Nasal cavity respiratory epithelium epithelial cell of viscerocranial mucosa (primary cell): ENCODE results near the gene PTCD1. TPM values are rescaled to one million over a fixed set of nuclear protein-coding genes. Genes with fewer than 3 reads are reported as not detected.

ENCODE experiments used
- total RNA-seq: library from RNA; depleted of rRNA; stranded (reverse); fragments of >200 nt; gene quantifications from 2 replicates; pipeline ENCODE4 v1.2.3, GENCODE V29; 2014

Gene PTCD1
- total RNA-seq: 8.9 and 10.3 TPM in 2 replicates

DNA sequence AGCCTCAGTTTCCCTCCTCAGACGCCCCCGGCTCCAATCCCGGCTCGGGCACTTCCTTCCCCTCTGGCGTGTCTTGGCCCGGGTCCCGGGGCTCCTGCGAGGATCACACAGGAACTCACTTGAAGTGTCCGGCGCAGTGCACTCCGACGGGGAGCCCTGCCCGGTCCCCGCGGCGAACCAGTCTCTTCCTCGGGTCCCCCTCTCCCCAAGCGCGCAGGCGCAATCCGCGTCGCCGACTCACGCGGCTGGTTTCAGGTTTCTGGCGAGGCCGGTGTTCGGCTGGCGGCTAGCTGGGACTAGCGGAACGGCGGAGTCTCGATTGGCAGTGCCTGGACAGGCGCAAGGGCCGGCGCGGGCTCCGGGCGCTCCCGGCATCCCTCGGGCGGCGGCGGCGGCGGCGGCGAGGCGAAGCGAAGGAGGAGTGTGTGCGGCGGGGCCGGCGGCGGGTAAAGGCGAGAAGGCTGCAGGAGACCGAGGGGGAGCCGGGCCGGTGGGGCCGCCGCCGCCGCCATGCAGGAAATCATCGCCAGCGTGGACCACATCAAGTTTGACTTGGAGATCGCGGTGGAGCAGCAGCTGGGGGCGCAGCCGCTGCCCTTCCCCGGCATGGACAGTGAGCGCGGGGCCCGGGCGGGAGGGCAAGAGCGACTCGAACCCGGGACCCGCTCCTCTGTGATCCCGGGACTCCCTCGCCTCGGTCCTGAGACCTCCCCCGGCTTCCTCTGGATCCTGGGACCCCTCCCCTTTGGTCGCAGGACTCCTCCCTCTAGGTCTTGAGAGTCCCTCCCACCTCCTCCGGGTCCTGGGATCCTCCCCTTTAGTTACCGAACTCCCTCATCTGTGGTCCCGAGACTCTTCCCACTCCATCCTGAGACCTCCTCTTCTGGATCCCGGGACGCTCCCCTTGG, at the start of gene PTCD1, which contains the start of gene CPSF4:
TSS of gene PTCD1 (minus strand) at position 226 of the 908 bp plus-strand sequence. CDS start 3,556 bp downstream, outside the sequence.
TSS of gene CPSF4 (plus strand) at position 371 of the 908 bp plus-strand sequence. CDS start at position 511, 140 bp downstream.

GRCh38 chr7:99472561-99473314, 34.1 kb upstream of the PTCD1 start, which contains the start of gene ZNF789:
TSS of gene ZNF789 (plus strand) at chr7:99472890. CDS start at chr7:99476457, 3,567 bp downstream.

DNA sequence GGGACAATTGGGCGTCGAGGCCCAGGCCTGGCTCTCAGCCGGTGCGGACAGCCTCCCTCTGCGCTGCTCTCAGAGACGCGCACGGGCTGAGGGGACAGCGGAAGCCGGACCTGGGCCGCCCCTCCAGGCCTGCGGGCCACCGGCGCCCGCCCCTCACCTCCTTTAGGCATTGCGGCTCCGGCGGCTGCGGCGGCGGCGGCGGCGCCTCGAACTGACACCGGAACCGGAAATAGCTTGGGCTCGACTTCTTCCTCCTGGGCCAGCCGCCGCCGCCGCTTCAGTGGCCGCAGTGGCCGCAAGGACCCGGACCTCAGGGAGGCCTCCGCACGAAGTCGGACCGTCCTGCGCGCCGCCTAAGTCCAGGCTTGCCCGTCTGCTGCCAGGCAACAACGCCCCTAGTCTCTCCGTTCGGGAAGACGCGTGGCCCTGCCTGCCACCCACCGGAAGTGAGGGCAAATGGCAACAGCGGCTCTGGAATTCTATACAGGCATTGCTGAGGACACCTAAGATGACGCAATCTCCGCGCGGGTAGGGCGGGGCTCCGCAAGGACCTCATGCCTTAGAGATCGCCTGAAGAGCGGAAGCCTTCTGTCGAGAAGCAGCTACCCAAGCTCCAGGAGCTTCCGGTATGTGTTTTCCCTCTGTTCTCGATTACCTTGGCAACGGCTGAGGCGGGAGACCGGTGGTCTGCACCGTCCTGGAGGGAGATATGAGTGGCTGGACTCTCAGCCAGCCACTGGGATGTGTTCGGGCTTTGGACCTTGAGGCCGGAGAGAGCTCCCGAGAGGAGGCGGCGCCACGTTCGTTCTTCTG, 30.0 kb downstream of the PTCD1 start, which contains the start of the genes BUD31 and PDAP1:
TSS of gene BUD31 (plus strand) at position 591 of the 813 bp plus-strand sequence. CDS start 2,124 bp downstream, outside the sequence.
TSS of gene PDAP1 (minus strand) at position 219 of the 813 bp plus-strand sequence. CDS start at position 170, 49 bp downstream.

DNA sequence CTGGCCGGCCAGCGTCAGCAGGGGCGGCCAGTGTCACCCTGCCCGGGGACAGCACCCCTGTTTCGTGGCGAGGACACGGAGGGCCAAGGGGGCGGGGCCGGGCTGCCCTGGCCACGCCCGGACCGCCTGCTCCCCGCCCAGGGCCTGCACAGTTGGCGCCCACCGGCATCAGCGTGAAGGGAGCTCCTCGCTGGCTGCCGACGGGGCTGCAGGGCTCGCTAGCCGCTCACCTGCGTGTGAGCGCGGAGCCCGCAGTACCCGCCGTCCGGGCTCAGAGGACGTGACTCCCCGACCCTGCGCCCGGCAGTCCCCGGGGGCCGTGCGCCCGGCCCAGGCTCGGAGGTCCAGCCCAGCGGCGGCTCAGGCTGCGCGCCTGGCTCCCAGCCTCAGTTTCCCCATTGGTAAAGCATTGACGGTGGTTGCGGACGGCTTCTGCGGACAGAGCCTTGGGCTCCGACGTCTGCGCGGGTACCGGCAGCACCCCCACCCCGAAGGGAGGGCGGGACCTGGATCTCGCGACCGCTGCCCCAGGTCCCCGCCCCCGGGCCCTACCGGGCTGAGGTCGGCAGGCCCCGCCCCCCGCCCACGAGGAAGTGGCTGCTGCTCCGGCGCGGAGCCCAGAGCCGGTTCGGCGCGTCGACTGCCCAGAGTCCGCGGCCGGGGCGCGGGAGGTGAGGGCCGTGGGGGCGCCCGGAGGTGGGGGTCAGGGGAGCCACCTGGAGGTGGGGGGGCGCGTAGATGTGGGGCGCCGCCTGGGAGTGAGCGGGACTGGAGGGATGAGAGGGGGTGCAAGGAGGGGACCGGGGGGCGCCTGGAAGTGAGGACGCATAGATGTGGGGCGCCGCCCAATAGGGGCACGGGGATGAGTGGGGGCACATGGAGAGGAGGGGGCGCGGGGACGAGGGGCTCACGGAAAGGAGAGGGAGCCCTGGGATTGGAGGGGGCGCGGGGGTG, 64.2 kb downstream of the PTCD1 start, which contains the start of gene ARPC1B:
TSS of gene ARPC1B (plus strand) at position 620 of the 954 bp plus-strand sequence. CDS start 10,985 bp downstream, outside the sequence.

Other genes with a start within 250 kb of the PTCD1 start
- 0.50 and 1.7 TPM in 2 replicates for gene KPNA7, start 230.7 kb downstream of the PTCD1 start, total RNA-seq
- gene MYH16, start 166.0 kb downstream of the PTCD1 start, total RNA-seq: under 0.01 and 0.36 TPM in 2 replicates
- gene ARPC1A, start 112.9 kb downstream of the PTCD1 start, total RNA-seq: 141 and 239 TPM in 2 replicates
- 145 and 362 TPM in 2 replicates for gene ARPC1B, start 64.1 kb downstream of the PTCD1 start, total RNA-seq
- 37.9 and 57.8 TPM in 2 replicates for gene PDAP1, start 30.2 kb downstream of the PTCD1 start, total RNA-seq
- 99.3 and 134 TPM in 2 replicates for gene BUD31, start 29.8 kb downstream of the PTCD1 start, total RNA-seq
- 51.2 and 66.0 TPM in 2 replicates for gene CPSF4, start 145 bp upstream of the PTCD1 start, total RNA-seq
- 170 and 278 TPM in 2 replicates for gene ATP5MF, start 27.4 kb upstream of the PTCD1 start, total RNA-seq
- gene ZNF789, start 34.1 kb upstream of the PTCD1 start, total RNA-seq: 1.7 and 5.8 TPM in 2 replicates
- 19.8 and 25.3 TPM in 2 replicates for gene ZNF394, start 61.5 kb upstream of the PTCD1 start, total RNA-seq
- 15.0 and 18.7 TPM in 2 replicates for gene ZKSCAN5, start 65.9 kb upstream of the PTCD1 start, total RNA-seq
- gene FAM200A, start 113.3 kb upstream of the PTCD1 start, total RNA-seq: 6.2 and 11.7 TPM in 2 replicates
- gene ZNF655, start 119.8 kb upstream of the PTCD1 start, total RNA-seq: 38.3 and 65.4 TPM in 2 replicates
- gene TMEM225B, start 159.5 kb upstream of the PTCD1 start, total RNA-seq: 0.43 and 1.4 TPM in 2 replicates
- gene ZSCAN25, start 178.1 kb upstream of the PTCD1 start, total RNA-seq: 12.0 and 20.4 TPM in 2 replicates
- 2.9 and 5.1 TPM in 2 replicates for gene CYP3A5, start 241.2 kb upstream of the PTCD1 start, total RNA-seq